OCI-LY3 (cell line): ENCODE measurements around the gene HHAT.

Source experiments
- H2AFZ ChIP-seq: fragments of 200-600, 300-600 bp; shearing (Covaris generic); 2 replicates; pipeline ENCODE4 v1.6.0; 2014; ENCODE audit warnings: antibody characterized with exemption, low read depth, low read length
- H3K27ac ChIP-seq: fragments of 200-600, 300-600 bp; sonication (generic); 2 replicates; pipeline ENCODE4 v1.5.1; 2014; ENCODE audit warnings: mild to moderate bottlenecking, low read length, moderate library complexity, mixed read lengths
- H3K27me3 ChIP-seq: fragments of 200-600, 300-600 bp; sonication (generic); 2 replicates; pipeline ENCODE4 v1.6.1; 2014; ENCODE audit warnings: low read depth, low read length, mixed read lengths
- H3K36me3 ChIP-seq: fragments of 200-600, 300-600 bp; sonication (generic); replicated peaks from 2 replicates; pipeline ENCODE3; 2014; ENCODE audit warnings: low read depth, low read length, mixed read lengths
- H3K4me1 ChIP-seq: fragments of 300-600, 200-600 bp; sonication (generic); 2 replicates; pipeline ENCODE4 v1.6.1; 2014; ENCODE audit warnings: low read length, mixed read lengths
- H3K4me2 ChIP-seq: fragments of 200-600, 300-600 bp; sonication (generic); 2 replicates; pipeline ENCODE4 v1.6.1; 2014; ENCODE audit warnings: low read length, mixed read lengths
- H3K4me3 ChIP-seq: fragments of 300-600, 200-600 bp; sonication (generic); 2 replicates; pipeline ENCODE4 v1.5.1; 2014; ENCODE audit warnings: antibody characterized with exemption, mild to moderate bottlenecking, low read length, moderate library complexity
- H3K79me2 ChIP-seq: fragments of 300-600, 200-600 bp; shearing (Covaris generic); 2 replicates; pipeline ENCODE4 v1.6.1; 2014; ENCODE audit warnings: mild to moderate bottlenecking, low read length, mixed read lengths
- H3K9ac ChIP-seq: fragments of 300-600, 200-600 bp; shearing (Covaris generic); 2 replicates; pipeline ENCODE4 v1.6.0; 2014; ENCODE audit warnings: mild to moderate bottlenecking, low read length, moderate library complexity
- H3K9me3 ChIP-seq: fragments of 200-600, 300-600 bp; shearing (Covaris generic); 2 replicates; pipeline ENCODE4 v1.6.1; 2014; ENCODE audit warnings: low read length, mixed read lengths; ENCODE audit not compliant: insufficient read depth
- H4K20me1 ChIP-seq: fragments of 200-600, 300-600 bp; sonication (generic); 2 replicates; pipeline ENCODE4 v1.6.1; 2016; ENCODE audit warnings: low read length, mixed read lengths; ENCODE audit not compliant: insufficient read depth
- CTCF ChIP-seq: fragments of 200-600, 300-600 bp; sonication (generic); IDR thresholded peaks from 2 replicates; pipeline ENCODE4 v1.5.1; 2014; ENCODE audit warnings: antibody characterized with exemption, low read length, low read depth
- EZH2phosphoT487 ChIP-seq: fragments of 200-600 bp; shearing (Covaris generic); IDR thresholded peaks from 2 replicates; pipeline ENCODE4 v1.6.1; 2018; ENCODE audit warnings: antibody characterized with exemption, mixed run types, low read depth

The HHAT gene

GRCh38 chr1:210328746-210329503, at the start of gene HHAT:
Gene HHAT (plus strand): TSS chr1:210328902. CDS start chr1:210348976, 20,074 bp downstream.
- Histone ChIP-seq H3K4me1 (peaks cover 35% of the 10 kb centered on the region), H3K4me2 (peak within 1 kb of the TSS; percentile 95), H3K27me3 (no peaks in the 10 kb centered on the region; the same call in 1 of the 2 replicates)

GRCh38 chr1:210280221-210280620, 48.5 kb upstream of the HHAT start:
- no peak for TF ChIP-seq EZH2phosphoT487
- no peak for TF ChIP-seq CTCF
- Histone ChIP-seq H3K4me1 (no peaks in the 10 kb centered on the region), H3K27me3 (peaks cover 26% of the 10 kb centered on the region), H4K20me1 (no peaks in the 10 kb centered on the region), H3K79me2 (no peaks in the 10 kb centered on the region), H2AFZ (no peak overlapping the region), H3K9ac (no peak overlapping the region), H3K36me3 (no peaks in the 10 kb centered on the region), H3K27ac (no peak overlapping the region), H3K9me3 (peaks cover 11% of the 10 kb centered on the region; the same call in 1 of the 2 replicates), H3K4me2 (no peak overlapping the region), H3K4me3 (no peak overlapping the region)

More at GRCh38 chr1:210328746-210329503, at the start of gene HHAT:
- Histone ChIP-seq H3K27ac (peak within 1 kb of the TSS; percentile 67), H3K79me2 (no peaks in the 10 kb centered on the region), H3K36me3 (no peaks in the 10 kb centered on the region), H3K9me3 (no peaks in the 10 kb centered on the region), H3K4me3 (peak within 1 kb of the TSS; percentile 84), H2AFZ (peak within 1 kb of the TSS; percentile 98), H3K9ac (peak within 1 kb of the TSS; percentile 85), H4K20me1 (no peaks in the 10 kb centered on the region)
- 0 out of 2 replicates have a peak, but pooled peaks have one; percentile 13 for TF ChIP-seq CTCF
- no peak for TF ChIP-seq EZH2phosphoT487

- H3K4me3 ChIP-seq: no peak overlapping the region
- TF ChIP-seq EZH2phosphoT487 (no peak), CTCF (no peak)
- no peaks in the 10 kb centered on the region for H3K9me3 ChIP-seq
- no peaks in the 10 kb centered on the region for H4K20me1 ChIP-seq
- peaks cover 55% of the 10 kb centered on the region for H3K27me3 ChIP-seq
- no peak overlapping the region for H3K9ac ChIP-seq
- H3K79me2 ChIP-seq: no peaks in the 10 kb centered on the region
- no peaks in the 10 kb centered on the region for H3K4me1 ChIP-seq
- H3K27ac ChIP-seq: no peak overlapping the region
- H2AFZ ChIP-seq: no peak overlapping the region
- H3K4me2 ChIP-seq: no peak overlapping the region
- H3K36me3 ChIP-seq: no peaks in the 10 kb centered on the region
These were observed 40.6 kb upstream of the HHAT start for GRCh38 chr1:210288116-210288515.

- H3K4me2 ChIP-seq: no peak overlapping the region
- H3K9me3 ChIP-seq: no peaks in the 10 kb centered on the region
- no peaks in the 10 kb centered on the region for H3K36me3 ChIP-seq
- no peak overlapping the region for H2AFZ ChIP-seq
- no peaks in the 10 kb centered on the region for H3K4me1 ChIP-seq
- no peak overlapping the region for H3K9ac ChIP-seq
- no peak overlapping the region for H3K27ac ChIP-seq
- no peaks in the 10 kb centered on the region for H3K79me2 ChIP-seq
- TF ChIP-seq CTCF: no peak
- no peak for TF ChIP-seq EZH2phosphoT487
- H3K4me3 ChIP-seq: no peak overlapping the region
- H4K20me1 ChIP-seq: no peaks in the 10 kb centered on the region
- H3K27me3 ChIP-seq: peaks cover 49% of the 10 kb centered on the region
These were observed 39.5 kb upstream of the HHAT start for GRCh38 chr1:210289248-210289647.
